Measurements from ENCODE around the gene ASTN2.

Gene ASTN2

DNA sequence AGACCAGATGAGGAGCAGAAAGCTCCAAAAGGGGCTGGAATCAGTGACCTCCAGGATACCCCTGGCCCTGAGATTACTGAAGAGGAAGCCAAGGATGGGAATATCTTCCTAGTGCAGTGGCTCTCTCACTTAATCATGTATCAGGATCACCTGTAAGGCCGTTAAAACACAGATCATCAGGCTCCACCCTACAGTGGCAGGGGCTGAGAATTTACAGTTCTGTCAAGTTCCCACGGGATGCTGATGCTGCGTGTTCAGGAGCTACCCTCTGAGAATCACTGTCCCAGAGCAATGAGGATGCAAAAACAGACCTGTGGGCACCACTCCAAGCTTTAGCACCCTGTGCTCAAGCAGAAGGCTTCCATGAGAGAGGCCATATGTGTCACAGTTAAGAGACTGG lies 291.9 kb downstream of the ASTN2 start:
- H3K9me2 ChIP-seq (ENCODE audit: low read depth, low read length), result no peaks in the 10 kb centered on the region
- H3K9me3 ChIP-seq (ENCODE audit: low read length), result no peaks in the 10 kb centered on the region
- no peaks in the 10 kb centered on the region for H3F3A ChIP-seq (ENCODE audit: insufficient read depth, low read length)
- H3K36me3 ChIP-seq (ENCODE audit: insufficient read depth, low read length), result no peaks in the 10 kb centered on the region
- no peaks in the 10 kb centered on the region for H3K79me2 ChIP-seq (ENCODE audit: insufficient read depth, low read length)
- H3K9ac ChIP-seq (ENCODE audit: low read length), result no peak overlapping the region
- no peak overlapping the region for H2AFZ ChIP-seq (ENCODE audit: low read length)
- H3K4me3 ChIP-seq (ENCODE audit: low read depth, low read length, poor library complexity, severe bottlenecking), result no peak overlapping the region
- H4K20me1 ChIP-seq (ENCODE audit: insufficient read depth, low read length), result no peaks in the 10 kb centered on the region
- H3K27me3 ChIP-seq (ENCODE audit: insufficient read depth, low read length), result no peaks in the 10 kb centered on the region
- no peaks in the 10 kb centered on the region for H3K4me1 ChIP-seq (ENCODE audit: insufficient read depth, low read length, severe bottlenecking)
- no peak overlapping the region for H3K27ac ChIP-seq (ENCODE audit: low read depth, low read length, poor library complexity, severe bottlenecking)
- no peak for TF ChIP-seq EZH2 (IDR thresholded peaks at IDR 0.05; ENCODE audit: borderline replicate concordance, low read length)
- TF ChIP-seq, protein P1, sequence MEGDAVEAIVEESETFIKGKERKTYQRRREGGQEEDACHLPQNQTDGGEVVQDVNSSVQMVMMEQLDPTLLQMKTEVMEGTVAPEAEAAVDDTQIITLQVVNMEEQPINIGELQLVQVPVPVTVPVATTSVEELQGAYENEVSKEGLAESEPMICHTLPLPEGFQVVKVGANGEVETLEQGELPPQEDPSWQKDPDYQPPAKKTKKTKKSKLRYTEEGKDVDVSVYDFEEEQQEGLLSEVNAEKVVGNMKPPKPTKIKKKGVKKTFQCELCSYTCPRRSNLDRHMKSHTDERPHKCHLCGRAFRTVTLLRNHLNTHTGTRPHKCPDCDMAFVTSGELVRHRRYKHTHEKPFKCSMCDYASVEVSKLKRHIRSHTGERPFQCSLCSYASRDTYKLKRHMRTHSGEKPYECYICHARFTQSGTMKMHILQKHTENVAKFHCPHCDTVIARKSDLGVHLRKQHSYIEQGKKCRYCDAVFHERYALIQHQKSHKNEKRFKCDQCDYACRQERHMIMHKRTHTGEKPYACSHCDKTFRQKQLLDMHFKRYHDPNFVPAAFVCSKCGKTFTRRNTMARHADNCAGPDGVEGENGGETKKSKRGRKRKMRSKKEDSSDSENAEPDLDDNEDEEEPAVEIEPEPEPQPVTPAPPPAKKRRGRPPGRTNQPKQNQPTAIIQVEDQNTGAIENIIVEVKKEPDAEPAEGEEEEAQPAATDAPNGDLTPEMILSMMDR (IDR thresholded peaks at IDR 0.05; ENCODE audit: low read length), result no peak
- H3K4me2 ChIP-seq (ENCODE audit: low read length), result no peak overlapping the region

DNA sequence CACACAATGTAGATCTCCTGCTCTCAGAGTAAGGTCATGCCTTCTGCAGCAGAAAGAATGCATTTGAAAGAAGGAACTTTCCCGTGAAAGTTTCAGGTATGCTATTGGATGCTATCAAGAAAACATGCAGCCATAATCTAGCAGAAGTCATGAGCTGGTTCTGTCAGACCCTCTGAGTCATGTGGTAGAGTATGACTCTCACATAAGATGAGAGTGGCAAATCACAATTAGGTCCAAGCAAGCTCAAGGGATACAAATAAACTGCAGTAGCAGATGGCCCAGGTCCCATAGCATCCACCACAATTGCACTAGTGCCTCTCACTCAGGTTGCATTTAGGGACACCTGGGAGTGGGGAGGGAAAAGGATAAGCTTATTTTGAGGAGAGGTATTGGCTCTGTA lies 292.8 kb downstream of the ASTN2 start:
- no peaks in the 10 kb centered on the region for H3F3A ChIP-seq (ENCODE audit: insufficient read depth, low read length)
- no peaks in the 10 kb centered on the region for H3K9me2 ChIP-seq (ENCODE audit: low read depth, low read length)
- no peak overlapping the region for H2AFZ ChIP-seq (ENCODE audit: low read length)
- no peaks in the 10 kb centered on the region for H4K20me1 ChIP-seq (ENCODE audit: insufficient read depth, low read length)
- H3K9me3 ChIP-seq (ENCODE audit: low read length), result no peaks in the 10 kb centered on the region
- no peak overlapping the region for H3K4me3 ChIP-seq (ENCODE audit: low read depth, low read length, poor library complexity, severe bottlenecking)
- H3K27ac ChIP-seq (ENCODE audit: low read depth, low read length, poor library complexity, severe bottlenecking), result no peak overlapping the region
- no peak for TF ChIP-seq EZH2 (IDR thresholded peaks at IDR 0.05; ENCODE audit: borderline replicate concordance, low read length)
- TF ChIP-seq, protein P1 (IDR thresholded peaks at IDR 0.05; ENCODE audit: low read length), result no peak
- no peaks in the 10 kb centered on the region for H3K36me3 ChIP-seq (ENCODE audit: insufficient read depth, low read length)
- H3K4me2 ChIP-seq (ENCODE audit: low read length), result no peak overlapping the region
- no peaks in the 10 kb centered on the region for H3K79me2 ChIP-seq (ENCODE audit: insufficient read depth, low read length)
- H3K4me1 ChIP-seq (ENCODE audit: insufficient read depth, low read length, severe bottlenecking), result no peaks in the 10 kb centered on the region
- H3K27me3 ChIP-seq (ENCODE audit: insufficient read depth, low read length), result no peaks in the 10 kb centered on the region
- no peak overlapping the region for H3K9ac ChIP-seq (ENCODE audit: low read length)

DNA sequence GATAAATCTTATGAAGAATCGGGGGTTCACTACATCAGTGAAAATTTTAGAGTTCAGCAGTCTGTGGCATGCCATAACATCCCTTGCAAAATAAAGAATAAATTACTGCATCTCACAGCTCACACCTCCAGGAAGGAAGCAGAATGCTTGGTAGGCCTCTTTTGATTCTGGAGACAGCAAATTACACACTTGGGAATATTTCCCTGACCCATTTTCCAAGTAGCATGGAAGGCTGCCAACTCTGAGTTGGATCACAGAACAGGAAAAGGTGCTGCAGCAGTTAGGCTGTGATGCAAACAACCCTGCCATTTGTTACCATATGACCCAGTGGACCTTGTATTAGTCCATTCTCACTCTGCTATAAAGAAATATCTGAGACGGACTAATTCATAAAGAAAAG lies 293.5 kb downstream of the ASTN2 start:
- H3K4me1 ChIP-seq (ENCODE audit: insufficient read depth, low read length, severe bottlenecking), result no peaks in the 10 kb centered on the region
- H3K9ac ChIP-seq (ENCODE audit: low read length), result no peak overlapping the region
- no peaks in the 10 kb centered on the region for H3F3A ChIP-seq (ENCODE audit: insufficient read depth, low read length)
- H3K9me3 ChIP-seq (ENCODE audit: low read length), result no peaks in the 10 kb centered on the region
- H4K20me1 ChIP-seq (ENCODE audit: insufficient read depth, low read length), result no peaks in the 10 kb centered on the region
- H3K4me2 ChIP-seq (ENCODE audit: low read length), result no peak overlapping the region
- H3K9me2 ChIP-seq (ENCODE audit: low read depth, low read length), result no peaks in the 10 kb centered on the region
- no peak overlapping the region for H3K4me3 ChIP-seq (ENCODE audit: low read depth, low read length, poor library complexity, severe bottlenecking)
- no peaks in the 10 kb centered on the region for H3K27me3 ChIP-seq (ENCODE audit: insufficient read depth, low read length)
- H3K79me2 ChIP-seq (ENCODE audit: insufficient read depth, low read length), result no peaks in the 10 kb centered on the region
- TF ChIP-seq, protein P1 (IDR thresholded peaks at IDR 0.05; ENCODE audit: low read length), result no peak
- no peak for TF ChIP-seq EZH2 (IDR thresholded peaks at IDR 0.05; ENCODE audit: borderline replicate concordance, low read length)
- no peaks in the 10 kb centered on the region for H3K36me3 ChIP-seq (ENCODE audit: insufficient read depth, low read length)
- no peak overlapping the region for H2AFZ ChIP-seq (ENCODE audit: low read length)
- no peak overlapping the region for H3K27ac ChIP-seq (ENCODE audit: low read depth, low read length, poor library complexity, severe bottlenecking)

Data from OCI-LY1 (cell line).